Measurements from ENCODE around the gene RAP2C. TPM values are rescaled to one million over a fixed set of nuclear protein-coding genes. Genes with fewer than 3 reads are reported as not detected.

RAP2C gene
- total RNA-seq, 1 donor from 2014 or later, result 3.4 TPM

DNA sequence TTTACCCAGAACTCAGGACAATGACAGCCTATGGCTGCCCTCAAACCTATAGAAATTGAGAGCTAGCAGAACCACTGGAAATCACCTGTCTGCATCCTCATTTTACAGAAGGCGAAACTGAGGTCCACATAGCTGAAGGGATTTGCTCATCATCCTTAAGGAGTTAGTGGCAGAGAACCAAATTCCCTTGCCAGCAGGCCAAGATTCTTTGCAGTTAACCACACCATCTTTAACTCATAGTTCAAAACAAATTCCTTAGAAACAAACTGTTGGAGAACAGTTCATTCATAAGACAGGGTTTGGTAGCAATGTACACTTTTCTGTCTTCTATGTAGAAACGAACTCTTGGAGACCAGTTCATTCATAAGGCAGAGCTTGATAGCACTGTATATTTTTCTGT is 37.9 kb upstream of the RAP2C start:
- Histone ChIP-seq H3K36me3 (no peaks in the 10 kb centered on the region), H3K4me1 (no peaks in the 10 kb centered on the region), H3K9me3 (no peaks in the 10 kb centered on the region), H3K27me3 (no peaks in the 10 kb centered on the region), H3K4me3 (no peak overlapping the region), H3K27ac (no peak overlapping the region)
- intact Hi-C loops (cut with DNase I), result no loop called here
- no peak for DNase-seq (ENCODE audit: low spot score in 2 of 2)
- TF ChIP-seq, protein P1, sequence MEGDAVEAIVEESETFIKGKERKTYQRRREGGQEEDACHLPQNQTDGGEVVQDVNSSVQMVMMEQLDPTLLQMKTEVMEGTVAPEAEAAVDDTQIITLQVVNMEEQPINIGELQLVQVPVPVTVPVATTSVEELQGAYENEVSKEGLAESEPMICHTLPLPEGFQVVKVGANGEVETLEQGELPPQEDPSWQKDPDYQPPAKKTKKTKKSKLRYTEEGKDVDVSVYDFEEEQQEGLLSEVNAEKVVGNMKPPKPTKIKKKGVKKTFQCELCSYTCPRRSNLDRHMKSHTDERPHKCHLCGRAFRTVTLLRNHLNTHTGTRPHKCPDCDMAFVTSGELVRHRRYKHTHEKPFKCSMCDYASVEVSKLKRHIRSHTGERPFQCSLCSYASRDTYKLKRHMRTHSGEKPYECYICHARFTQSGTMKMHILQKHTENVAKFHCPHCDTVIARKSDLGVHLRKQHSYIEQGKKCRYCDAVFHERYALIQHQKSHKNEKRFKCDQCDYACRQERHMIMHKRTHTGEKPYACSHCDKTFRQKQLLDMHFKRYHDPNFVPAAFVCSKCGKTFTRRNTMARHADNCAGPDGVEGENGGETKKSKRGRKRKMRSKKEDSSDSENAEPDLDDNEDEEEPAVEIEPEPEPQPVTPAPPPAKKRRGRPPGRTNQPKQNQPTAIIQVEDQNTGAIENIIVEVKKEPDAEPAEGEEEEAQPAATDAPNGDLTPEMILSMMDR (IDR thresholded peaks at IDR 0.05), result no peak

- Histone ChIP-seq H3K9me3 (no peaks in the 10 kb centered on the region), H3K4me3 (no peak overlapping the region), H3K36me3 (no peaks in the 10 kb centered on the region), H3K27me3 (no peaks in the 10 kb centered on the region), H3K27ac (no peak overlapping the region), H3K4me1 (no peaks in the 10 kb centered on the region)
- no peak for DNase-seq (ENCODE audit: low spot score in 2 of 2)
- TF ChIP-seq, protein P1 (IDR thresholded peaks at IDR 0.05), result no peak
- intact Hi-C loops (cut with DNase I), result no loop called here
These were observed 16.9 kb upstream of the RAP2C start for GRCh38 chrX:132236121-132236520.

DNA sequence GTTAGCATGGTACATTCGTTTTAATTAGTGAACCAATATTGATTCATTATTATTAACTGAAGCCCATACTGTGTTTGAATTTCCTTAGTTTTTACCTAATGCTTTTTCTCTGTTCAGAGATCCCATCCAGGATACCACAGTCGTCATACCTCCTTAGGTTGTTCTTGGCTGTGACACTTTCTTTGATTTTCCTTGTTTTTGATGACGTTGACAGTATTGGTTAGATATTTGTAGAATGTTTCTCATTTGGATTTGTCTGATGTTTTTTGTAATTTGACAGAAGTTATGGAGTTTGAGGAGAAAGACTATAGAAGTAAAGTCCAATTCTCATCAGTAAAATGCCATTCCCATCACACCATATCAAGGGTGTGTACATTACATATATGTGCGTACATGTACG is 16.2 kb upstream of the RAP2C start:
- TF ChIP-seq, protein P1 (IDR thresholded peaks at IDR 0.05), result no peak
- no peaks in the 10 kb centered on the region for H3K27me3 ChIP-seq
- H3K27ac ChIP-seq, result no peak overlapping the region
- no peaks in the 10 kb centered on the region for H3K9me3 ChIP-seq
- H3K4me1 ChIP-seq, result no peaks in the 10 kb centered on the region
- DNase-seq (ENCODE audit: low spot score in 2 of 2), result no peak
- H3K4me3 ChIP-seq, result no peak overlapping the region
- intact Hi-C loops (cut with DNase I), result no loop called here
- H3K36me3 ChIP-seq, result no peaks in the 10 kb centered on the region

DNA sequence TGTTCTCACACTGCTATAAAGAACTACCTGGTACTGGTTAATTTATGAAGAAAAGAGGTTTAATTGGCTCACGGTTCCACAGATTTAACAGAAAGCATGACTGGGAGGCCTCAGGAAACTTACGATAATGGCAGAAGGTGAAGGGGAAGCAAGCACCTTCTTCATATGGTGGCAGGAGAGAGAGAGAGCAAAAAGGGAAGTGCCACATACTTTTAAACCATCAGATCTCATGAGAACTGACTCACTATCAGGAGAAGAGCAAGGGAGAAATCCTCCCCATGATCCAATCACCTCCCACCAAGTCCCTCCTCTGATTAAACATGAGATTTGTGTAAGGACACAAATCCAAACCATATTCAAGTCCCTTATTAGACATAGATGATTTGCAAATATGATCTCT is 12.3 kb upstream of the RAP2C start:
- Histone ChIP-seq H3K4me1 (no peaks in the 10 kb centered on the region), H3K27me3 (no peaks in the 10 kb centered on the region), H3K4me3 (no peak overlapping the region), H3K36me3 (no peaks in the 10 kb centered on the region), H3K27ac (no peak overlapping the region), H3K9me3 (no peaks in the 10 kb centered on the region)
- intact Hi-C loops (cut with DNase I), result no loop called here
- no peak for DNase-seq (ENCODE audit: low spot score in 2 of 2)
- TF ChIP-seq, protein P1 (IDR thresholded peaks at IDR 0.05), result no peak

- H3K27me3 ChIP-seq, result no peaks in the 10 kb centered on the region
- H3K4me3 ChIP-seq, result no peak overlapping the region
- no peaks in the 10 kb centered on the region for H3K9me3 ChIP-seq
- TF ChIP-seq, protein P1 (IDR thresholded peaks at IDR 0.05), result no peak
- H3K4me1 ChIP-seq, result no peaks in the 10 kb centered on the region
- no peak overlapping the region for H3K27ac ChIP-seq
- intact Hi-C loops (cut with DNase I), result loop anchor here (10.0 kb wide), 1 partner anchor 407 kb away; no protein-coding TSS in a partner anchor
- H3K36me3 ChIP-seq, result no peaks in the 10 kb centered on the region
- DNase-seq (ENCODE audit: low spot score in 2 of 2), result no peak
These were observed 8.3 kb upstream of the RAP2C start for GRCh38 chrX:132227383-132228112.

All from ascending aorta (tissue), 2 donors.